ENCODE measurements around the gene FOLR2. TPM values are rescaled to one million over a fixed set of nuclear protein-coding genes. Genes with fewer than 3 reads are reported as not detected.
"Not testable (repeated sequence)": the region's sequence is repeated elsewhere in the genome, so short reads cannot be mapped to it uniquely, and the experiment has no call there.

FOLR2 gene
- total RNA-seq, 1 donor from 2014 or later: not detected

DNA sequence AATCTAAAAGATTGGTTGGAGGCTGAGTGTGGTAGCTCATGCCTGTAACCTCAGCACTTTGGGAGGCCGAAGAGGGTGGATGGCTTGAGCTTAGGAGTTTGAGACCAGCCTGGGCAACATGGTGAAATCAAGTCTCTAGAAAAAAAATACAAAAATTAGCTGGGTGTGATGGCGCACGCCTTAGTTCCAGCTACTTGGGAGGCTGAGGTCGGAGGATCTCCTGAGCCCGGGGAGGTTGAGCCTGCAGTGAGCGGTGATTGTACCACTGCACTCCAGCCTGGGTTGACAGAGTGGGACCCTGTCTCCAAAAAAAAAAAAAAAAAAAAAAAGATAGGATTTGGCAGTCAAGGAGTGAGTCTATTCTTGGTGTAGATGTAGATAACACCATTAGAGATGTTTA, 14.0 kb upstream of the FOLR2 start:
- Mint-ChIP-seq H3K4me1 (ENCODE audit: low read depth) (peaks cover 13% of the 10 kb centered on the region), H3K4me3 (ENCODE audit: unreplicated experiment) (no peak overlapping the region), H3K27ac (ENCODE audit: unreplicated experiment) (no peak overlapping the region), H3K27me3 (ENCODE audit: low read depth) (no peaks in the 10 kb centered on the region), H3K9me3 (ENCODE audit: low read depth) (no peaks in the 10 kb centered on the region), H3K36me3 (ENCODE audit: low read depth) (no peaks in the 10 kb centered on the region)
- no peak for TF ChIP-seq CTCF (IDR thresholded peaks at IDR 0.05)
- DNase-seq (ENCODE audit: low spot score): no peak

DNA sequence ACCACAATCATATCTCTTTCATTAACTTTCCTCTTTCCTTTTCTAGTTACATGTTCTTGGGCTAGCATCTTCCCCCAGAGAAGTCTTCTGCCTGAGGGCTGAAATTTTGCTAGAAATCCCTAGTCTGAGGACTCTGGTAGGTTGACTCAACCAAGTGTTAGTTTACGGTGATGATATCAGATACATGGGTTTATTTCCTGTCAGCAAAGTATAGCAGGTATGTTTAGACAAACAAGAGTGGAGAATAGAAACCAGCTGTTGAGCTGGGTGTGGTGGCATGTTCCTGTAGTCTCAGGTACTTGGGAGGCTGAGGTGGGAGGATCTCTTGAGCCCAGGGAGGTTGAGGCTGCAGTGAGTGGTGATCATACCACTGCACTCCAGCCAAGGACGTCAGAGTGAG, 13.4 kb upstream of the FOLR2 start:
- Mint-ChIP-seq H3K36me3 (ENCODE audit: low read depth) (no peaks in the 10 kb centered on the region), H3K4me3 (ENCODE audit: unreplicated experiment) (no peak overlapping the region), H3K27me3 (ENCODE audit: low read depth) (no peaks in the 10 kb centered on the region), H3K27ac (ENCODE audit: unreplicated experiment) (no peak overlapping the region), H3K4me1 (ENCODE audit: low read depth) (peaks cover 13% of the 10 kb centered on the region), H3K9me3 (ENCODE audit: low read depth) (no peaks in the 10 kb centered on the region)
- no peak for TF ChIP-seq CTCF (IDR thresholded peaks at IDR 0.05)
- no peak for DNase-seq (ENCODE audit: low spot score)

- Mint-ChIP-seq H3K9me3 (ENCODE audit: low read depth) (peaks cover 8% of the 10 kb centered on the region), H3K4me1 (ENCODE audit: low read depth) (peaks cover 13% of the 10 kb centered on the region), H3K4me3 (ENCODE audit: unreplicated experiment) (no peak overlapping the region), H3K36me3 (ENCODE audit: low read depth) (peaks cover 6% of the 10 kb centered on the region), H3K27me3 (ENCODE audit: low read depth) (peaks cover under 1% of the 10 kb centered on the region), H3K27ac (ENCODE audit: unreplicated experiment) (peak overlapping the region; percentile 25)
- no peak for TF ChIP-seq CTCF (IDR thresholded peaks at IDR 0.05)
- DNase-seq (ENCODE audit: low spot score): no peak
Observed at GRCh38 chr11:72204886-72205285, 11.7 kb upstream of the FOLR2 start.

DNA sequence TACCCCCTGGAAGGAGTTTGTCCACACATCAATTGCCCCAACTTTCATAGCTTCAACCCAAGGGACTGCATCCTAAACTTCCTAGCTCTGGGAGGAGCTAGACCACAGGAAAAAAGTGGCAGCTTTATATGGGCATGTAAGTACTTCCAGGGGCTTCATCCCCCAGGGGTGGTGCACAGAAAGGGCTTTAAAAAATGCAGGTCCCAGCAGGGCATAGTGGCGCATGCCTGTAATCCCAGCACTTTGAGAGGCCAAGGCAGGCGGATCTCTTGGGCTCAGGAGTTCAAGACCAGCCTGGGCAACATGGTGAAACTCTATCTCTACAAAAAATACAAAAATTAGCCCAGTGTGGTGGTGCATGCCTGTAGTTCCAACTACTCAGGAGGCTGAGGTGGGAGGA, 9.8 kb upstream of the FOLR2 start:
- H3K4me3 Mint-ChIP-seq (ENCODE audit: unreplicated experiment); H3K9me3 Mint-ChIP-seq (ENCODE audit: low read depth): not testable (repeated sequence)

GRCh38 chr11:72208281-72208680, 8.3 kb upstream of the FOLR2 start:
- peaks cover 8% of the 10 kb centered on the region for H3K27me3 Mint-ChIP-seq (ENCODE audit: low read depth)
- H3K36me3 Mint-ChIP-seq (ENCODE audit: low read depth): peaks cover 7% of the 10 kb centered on the region
- H3K4me1 Mint-ChIP-seq (ENCODE audit: low read depth): peaks cover 13% of the 10 kb centered on the region
- no peak overlapping the region for H3K4me3 Mint-ChIP-seq (ENCODE audit: unreplicated experiment)
- no peak for TF ChIP-seq CTCF (IDR thresholded peaks at IDR 0.05)
- H3K9me3 Mint-ChIP-seq (ENCODE audit: low read depth): peaks cover 10% of the 10 kb centered on the region
- H3K27ac Mint-ChIP-seq (ENCODE audit: unreplicated experiment): no peak overlapping the region
- DNase-seq (ENCODE audit: low spot score): no peak

More for the DNA sequence above, 9.8 kb upstream of the FOLR2 start:
- DNase-seq (ENCODE audit: low spot score); H3K27me3 Mint-ChIP-seq (ENCODE audit: low read depth); H3K27ac Mint-ChIP-seq (ENCODE audit: unreplicated experiment); H3K36me3 Mint-ChIP-seq (ENCODE audit: low read depth): not testable (repeated sequence)
- H3K4me1 Mint-ChIP-seq (ENCODE audit: low read depth): peaks cover 13% of the 10 kb centered on the region

- Mint-ChIP-seq H3K9me3 (ENCODE audit: low read depth) (peaks cover 10% of the 10 kb centered on the region), H3K4me1 (ENCODE audit: low read depth) (peaks cover 13% of the 10 kb centered on the region), H3K36me3 (ENCODE audit: low read depth) (peaks cover 7% of the 10 kb centered on the region), H3K27me3 (ENCODE audit: low read depth) (peaks cover 10% of the 10 kb centered on the region), H3K27ac (ENCODE audit: unreplicated experiment) (no peak overlapping the region), H3K4me3 (ENCODE audit: unreplicated experiment) (no peak overlapping the region)
- no peak for TF ChIP-seq CTCF (IDR thresholded peaks at IDR 0.05)
- DNase-seq (ENCODE audit: low spot score): no peak
Observed at GRCh38 chr11:72209101-72209500, 7.5 kb upstream of the FOLR2 start.
